Measurements from ENCODE around the gene TMEM117.

Gene TMEM117

GRCh38 chr12:43884683-43885410 lies 49.0 kb downstream of the TMEM117 start:
- H3K4me3 ChIP-seq (ENCODE audit: low read depth, low read length): no peak overlapping the region
- no peaks in the 10 kb centered on the region for H3K36me3 ChIP-seq
- no peaks in the 10 kb centered on the region for H3K9me3 ChIP-seq
- no peak for DNase-seq
- H3K27me3 ChIP-seq: no peaks in the 10 kb centered on the region
- no peaks in the 10 kb centered on the region for H3K4me1 ChIP-seq
- TF ChIP-seq CTCF (IDR thresholded peaks at IDR 0.05; ENCODE audit: low read depth, low read length): no peak

- Histone ChIP-seq H3K4me1 (no peaks in the 10 kb centered on the region), H3K4me3 (ENCODE audit: low read depth, low read length) (no peak overlapping the region), H3K9me3 (no peaks in the 10 kb centered on the region), H3K36me3 (no peaks in the 10 kb centered on the region), H3K27me3 (no peaks in the 10 kb centered on the region)
- DNase-seq: no peak
- TF ChIP-seq CTCF (IDR thresholded peaks at IDR 0.05; ENCODE audit: low read depth, low read length): no peak
These were observed 51.5 kb downstream of the TMEM117 start for GRCh38 chr12:43887397-43887796.

GRCh38 chr12:43891856-43892574 lies 56.1 kb downstream of the TMEM117 start:
- H3K36me3 ChIP-seq: no peaks in the 10 kb centered on the region
- H3K27me3 ChIP-seq: no peaks in the 10 kb centered on the region
- no peak overlapping the region for H3K4me3 ChIP-seq (ENCODE audit: low read depth, low read length)
- no peaks in the 10 kb centered on the region for H3K4me1 ChIP-seq
- DNase-seq: no peak
- no peaks in the 10 kb centered on the region for H3K9me3 ChIP-seq
- TF ChIP-seq CTCF (IDR thresholded peaks at IDR 0.05; ENCODE audit: low read depth, low read length): no peak

- no peak for DNase-seq
These were observed 57.8 kb downstream of the TMEM117 start for GRCh38 chr12:43893670-43894069.

GRCh38 chr12:43895580-43896206 lies 59.8 kb downstream of the TMEM117 start:
- Histone ChIP-seq H3K36me3 (no peaks in the 10 kb centered on the region), H3K4me3 (ENCODE audit: low read depth, low read length) (no peak overlapping the region), H3K27me3 (no peaks in the 10 kb centered on the region), H3K4me1 (no peaks in the 10 kb centered on the region), H3K9me3 (no peaks in the 10 kb centered on the region)
- DNase-seq: no peak
- no peak for TF ChIP-seq CTCF (IDR thresholded peaks at IDR 0.05; ENCODE audit: low read depth, low read length)

More at GRCh38 chr12:43893670-43894069, 57.8 kb downstream of the TMEM117 start:
- Histone ChIP-seq H3K27me3 (no peaks in the 10 kb centered on the region), H3K36me3 (no peaks in the 10 kb centered on the region), H3K4me3 (ENCODE audit: low read depth, low read length) (no peak overlapping the region), H3K9me3 (no peaks in the 10 kb centered on the region), H3K4me1 (no peaks in the 10 kb centered on the region)
- no peak for TF ChIP-seq CTCF (IDR thresholded peaks at IDR 0.05; ENCODE audit: low read depth, low read length)

Measured in BE2C (cell line).